ENCODE results near the gene RIMKLB.
"Not testable (repeated sequence)": the region's sequence is repeated elsewhere in the genome, so short reads cannot be mapped to it uniquely, and the experiment has no call there.

DNA sequence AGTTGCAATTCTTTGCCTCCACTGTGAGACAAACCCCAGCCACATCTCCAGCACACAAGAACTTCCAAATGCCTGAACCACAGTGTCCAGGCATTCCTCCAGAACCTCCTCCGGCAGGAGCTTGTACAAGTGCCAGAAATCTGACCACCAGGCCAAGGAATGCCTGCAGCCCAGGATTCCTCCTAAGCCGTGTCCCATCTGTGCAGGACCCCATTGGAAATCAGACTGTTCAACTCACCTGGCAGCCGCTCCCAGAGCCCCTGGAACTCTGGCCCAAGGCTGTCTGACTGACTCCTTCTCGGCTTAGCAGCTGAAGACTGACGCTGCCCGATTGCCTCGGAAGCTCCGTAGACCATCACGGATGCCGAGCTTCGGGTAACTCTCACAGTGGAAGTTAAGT lies 109.3 kb downstream of the RIMKLB start:
- not testable (repeated sequence) for TF ChIP-seq EZH2phosphoT487 (IDR thresholded peaks at IDR 0.05; ENCODE audit: insufficient read depth, low read depth); EZH2 (IDR thresholded peaks at IDR 0.05; ENCODE audit: insufficient read depth, poor library complexity, severe bottlenecking)
